Amniotic stem cell (primary cell): ENCODE measurements around the gene SYNJ2.

Experiments used
- DNase-seq: peaks from one replicate; lab custom pipeline; 2025; lab: John Stamatoyannopoulos, UW

Gene SYNJ2

GRCh38 chr6:158057213-158057987 is 75.7 kb downstream of the SYNJ2 start:
- peak; percentile 87 for DNase-seq

DNA sequence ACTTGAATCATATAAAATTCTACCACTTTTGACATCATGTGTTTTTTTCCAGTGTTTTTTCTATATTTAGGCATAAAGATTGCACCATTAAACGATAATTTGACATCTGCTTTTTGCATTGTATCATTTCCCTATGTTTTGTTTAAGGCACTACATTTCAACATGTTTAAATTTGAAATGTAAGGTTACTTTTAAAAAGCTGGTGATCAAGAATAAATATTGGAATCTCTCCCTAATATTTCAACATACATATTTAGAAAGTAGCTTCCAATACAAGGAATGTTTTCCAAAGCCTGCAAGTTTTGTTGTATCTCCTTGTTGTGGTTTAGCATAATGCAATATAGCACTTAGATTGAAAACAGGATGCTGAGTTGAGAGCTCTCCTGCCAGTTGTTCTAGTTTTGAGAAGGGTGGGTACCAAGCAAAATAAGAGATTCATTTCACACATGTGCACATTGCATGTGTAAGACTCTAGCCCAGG is 76.5 kb downstream of the SYNJ2 start:
- DNase-seq: no peak

DNA sequence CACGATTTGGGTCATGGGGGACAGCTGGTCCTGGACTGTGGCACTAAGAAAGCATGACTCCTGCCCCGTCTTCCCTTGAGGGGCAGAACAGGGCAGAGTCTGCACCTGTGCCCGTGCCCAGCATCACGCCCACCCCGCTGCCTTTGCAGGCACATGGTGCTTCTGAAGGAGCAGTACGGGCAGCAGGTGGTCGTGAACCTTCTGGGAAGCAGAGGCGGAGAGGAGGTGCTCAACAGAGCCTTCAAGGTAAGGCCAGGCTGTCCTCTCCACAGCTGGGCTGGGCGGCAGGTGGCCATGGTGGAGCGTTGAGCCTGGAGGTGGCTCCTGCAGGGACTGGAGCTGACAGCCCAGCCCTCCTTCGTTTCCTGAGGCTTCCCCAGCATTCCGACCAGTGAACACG is 77.4 kb downstream of the SYNJ2 start:
- no peak for DNase-seq

DNA sequence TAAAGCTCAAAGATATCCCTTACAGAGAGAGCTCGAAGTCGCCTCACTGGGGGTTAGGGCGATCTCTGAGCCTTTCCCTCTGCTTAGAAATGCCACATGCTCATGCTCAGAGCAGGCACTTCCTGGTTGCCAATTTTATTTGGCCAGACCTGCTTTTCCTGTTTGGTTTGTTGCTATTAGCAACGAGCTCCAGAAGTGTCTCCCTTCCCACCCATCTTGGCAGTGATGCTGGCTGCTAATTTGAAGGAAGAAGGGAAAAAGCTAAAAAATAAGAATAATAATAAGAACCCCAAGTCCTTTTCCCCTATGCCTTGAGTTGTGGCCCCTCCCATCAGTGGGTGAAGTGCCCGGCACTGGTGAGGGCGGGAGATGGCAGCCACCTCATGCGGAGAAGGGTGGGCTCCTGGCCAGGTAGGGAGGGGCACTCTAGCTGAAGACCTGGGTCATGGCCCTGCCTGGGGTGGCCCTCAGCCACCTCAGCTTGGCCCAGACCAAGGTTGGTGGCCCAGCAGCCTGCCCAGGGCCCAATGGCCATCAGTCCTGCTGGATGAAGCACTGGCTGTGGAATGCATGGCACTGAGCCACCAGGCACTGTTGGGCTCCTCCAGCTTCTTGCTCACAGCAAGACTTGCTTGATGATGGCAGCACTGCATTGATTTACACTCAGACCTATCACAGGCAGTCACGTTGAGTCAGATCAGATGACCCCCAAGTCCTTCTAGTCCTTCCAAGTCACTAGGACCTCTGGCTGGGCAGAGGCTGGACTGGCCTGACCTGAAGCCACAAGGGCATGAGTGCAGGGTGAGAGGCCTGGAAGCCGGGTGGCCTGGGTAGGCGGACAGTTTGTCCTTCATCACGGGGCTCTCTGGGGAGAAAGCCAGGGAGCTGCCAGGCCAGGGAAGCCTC is 79.0 kb downstream of the SYNJ2 start:
- peak; percentile 52 for DNase-seq

- no peak for DNase-seq
Measured at GRCh38 chr6:158061361-158061708, 79.7 kb downstream of the SYNJ2 start.

DNA sequence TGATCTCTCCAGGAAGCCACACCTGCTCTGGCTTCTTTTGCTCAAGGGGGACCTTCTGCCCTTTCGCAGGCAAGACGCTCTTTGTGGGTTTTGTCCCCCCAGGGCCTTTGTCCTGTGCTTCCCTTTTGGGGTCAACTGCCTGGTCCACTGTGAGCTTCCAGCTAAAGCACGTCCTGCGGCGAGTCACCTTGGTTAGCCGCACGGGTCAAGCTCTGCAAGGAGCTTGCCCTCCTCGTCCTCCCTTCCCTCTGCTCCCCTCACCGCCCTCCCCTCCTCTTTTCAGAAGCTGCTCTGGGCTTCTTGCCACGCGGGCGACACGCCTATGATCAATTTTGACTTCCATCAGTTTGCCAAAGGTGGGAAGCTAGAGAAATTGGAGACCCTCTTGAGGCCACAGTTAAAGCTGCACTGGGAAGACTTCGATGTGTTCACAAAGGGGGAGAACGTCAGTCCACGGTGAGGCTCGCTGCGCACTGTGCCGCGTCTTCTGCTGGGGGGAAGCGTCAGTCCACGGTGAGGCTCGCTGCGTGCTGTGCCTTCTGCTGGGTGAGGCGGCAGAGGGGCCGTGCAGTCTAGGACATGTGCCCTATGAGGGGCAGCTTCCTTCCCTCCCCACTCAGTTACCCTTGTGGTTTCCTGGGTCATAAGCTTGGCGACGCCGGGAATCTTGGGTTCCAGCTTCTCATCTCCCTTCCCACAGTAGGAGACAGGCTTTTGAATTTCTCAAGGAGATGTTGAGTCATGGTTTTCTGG is 80.2 kb downstream of the SYNJ2 start:
- DNase-seq: no peak

GRCh38 chr6:158063736-158064135 is 82.1 kb downstream of the SYNJ2 start:
- no peak for DNase-seq

- no peak for DNase-seq
Measured at GRCh38 chr6:158064725-158065251, 83.1 kb downstream of the SYNJ2 start.

- no peak for DNase-seq
Measured at GRCh38 chr6:158066136-158066781, 84.6 kb downstream of the SYNJ2 start.

DNA sequence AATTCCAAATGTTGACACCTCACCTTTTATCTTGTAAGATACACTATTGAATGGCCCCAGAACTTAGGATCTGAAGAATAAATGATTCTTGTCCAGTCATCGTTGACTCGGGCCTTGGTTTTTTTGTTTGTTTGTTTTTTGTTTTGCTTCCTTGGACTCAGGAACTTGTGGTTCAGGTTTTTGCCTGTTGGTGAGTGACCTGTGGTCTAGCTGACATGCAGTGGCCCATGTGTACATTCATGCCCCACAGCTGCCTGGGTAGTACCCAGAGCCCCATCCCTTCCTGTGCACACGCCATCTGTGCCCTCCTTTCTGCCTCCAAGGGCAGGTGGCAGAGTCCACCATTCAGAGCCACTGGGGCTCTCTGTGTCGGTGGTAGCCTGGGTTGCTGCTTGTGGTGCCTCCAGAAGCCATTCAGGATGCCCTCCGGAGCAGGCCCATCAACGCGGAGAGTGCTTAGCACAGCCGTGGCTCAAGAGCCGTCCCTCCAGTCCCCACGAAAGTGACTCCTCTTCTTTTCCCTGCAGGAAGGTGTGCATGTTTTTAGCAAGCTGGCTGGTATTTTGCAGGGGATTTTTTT is 85.9 kb downstream of the SYNJ2 start:
- no peak for DNase-seq

- DNase-seq: no peak
Measured at GRCh38 chr6:158068156-158068892, 86.7 kb downstream of the SYNJ2 start.

GRCh38 chr6:158068893-158069799 is 87.5 kb downstream of the SYNJ2 start:
- DNase-seq: peak; percentile 11

DNA sequence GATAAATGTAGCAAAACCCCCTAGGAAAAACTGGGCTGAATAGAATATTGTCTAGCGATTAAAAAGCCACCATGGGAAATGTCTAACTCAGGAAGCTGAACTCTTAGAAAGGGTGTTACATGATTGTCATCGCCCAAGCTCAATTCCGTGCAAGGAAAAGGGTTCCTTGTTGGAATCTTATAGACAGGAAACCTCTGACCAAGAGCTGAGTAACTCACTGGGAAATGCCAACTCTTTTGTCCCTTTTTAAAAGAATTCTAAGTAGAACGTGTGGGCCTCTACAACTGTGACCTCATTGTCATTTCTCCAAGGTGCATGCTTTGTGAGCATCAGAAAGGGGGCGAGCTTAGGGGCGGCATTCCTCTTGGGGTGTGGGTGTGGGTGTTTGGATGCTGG is 88.1 kb downstream of the SYNJ2 start:
- peak; percentile 14 for DNase-seq

DNA sequence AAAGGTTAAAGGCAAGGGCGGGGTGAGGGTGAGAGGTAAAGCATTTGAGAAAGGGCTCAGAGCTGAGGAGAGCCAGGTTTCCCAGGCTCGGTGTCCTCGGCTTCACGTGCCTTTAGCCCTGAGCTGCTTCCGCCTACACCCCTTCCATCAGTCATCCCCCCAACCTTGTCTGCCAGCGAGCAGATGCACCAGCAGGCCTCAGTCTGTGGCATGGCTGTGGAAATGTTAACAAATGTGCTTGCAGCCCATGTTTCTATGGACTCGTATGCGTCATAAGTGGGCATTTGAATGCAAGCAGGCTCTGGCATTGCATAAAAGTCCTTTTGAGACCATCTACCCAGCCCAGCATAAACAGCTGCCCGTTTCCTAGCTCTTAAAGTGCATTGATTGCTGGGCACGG is 88.8 kb downstream of the SYNJ2 start:
- no peak for DNase-seq

GRCh38 chr6:158071121-158072082 is 89.7 kb downstream of the SYNJ2 start:
- no peak for DNase-seq

DNA sequence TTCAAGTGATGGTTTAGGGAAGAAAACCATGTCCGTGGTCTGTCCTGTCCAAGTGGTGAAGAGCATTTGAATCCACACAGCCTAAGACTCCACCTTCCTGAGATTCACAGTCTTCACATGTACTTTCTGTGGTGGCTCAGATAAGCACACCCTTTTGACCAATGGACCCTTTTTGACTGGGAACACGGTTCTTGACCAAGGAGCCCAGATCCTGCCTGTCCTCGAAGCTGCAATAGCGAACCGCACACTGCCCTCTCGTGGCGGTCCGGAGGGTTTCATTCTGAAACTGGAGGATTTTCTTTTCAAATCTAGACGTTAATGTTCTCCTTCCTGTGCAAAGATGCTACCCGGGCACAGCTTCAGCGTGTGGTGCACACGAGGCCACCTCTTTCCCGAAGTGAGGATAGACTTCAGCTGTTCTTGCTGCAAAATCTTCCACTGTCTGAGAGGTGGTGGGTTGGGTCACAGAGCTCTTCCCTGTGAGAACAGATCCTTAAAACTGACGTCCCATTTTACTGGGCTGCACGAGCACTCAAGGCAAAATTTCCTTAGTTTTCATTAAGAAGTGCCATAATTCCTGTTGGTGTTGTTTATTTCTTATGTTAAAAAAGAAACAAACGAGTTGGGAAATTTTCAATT is 90.5 kb downstream of the SYNJ2 start:
- DNase-seq: peak; percentile 18

DNA sequence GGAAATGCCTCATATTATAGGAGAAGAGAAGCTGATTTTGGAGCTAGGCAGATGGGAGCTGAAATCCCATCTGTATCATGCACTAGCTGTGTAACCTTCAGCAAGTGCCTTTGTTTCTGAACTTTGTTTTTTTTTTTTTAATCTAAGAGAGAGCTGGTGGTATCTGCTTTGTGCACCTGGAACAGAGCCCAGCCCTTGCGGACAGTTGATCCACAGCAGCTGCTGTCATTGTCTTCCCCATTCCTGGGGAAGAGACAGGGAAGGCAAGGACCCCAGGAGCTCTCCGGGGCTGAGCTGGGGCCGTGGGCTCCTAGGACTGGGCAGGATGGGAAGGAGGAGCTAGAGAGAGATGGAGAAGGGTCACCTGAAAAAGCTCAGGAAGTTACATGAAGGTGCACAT is 92.1 kb downstream of the SYNJ2 start:
- DNase-seq: no peak

DNA sequence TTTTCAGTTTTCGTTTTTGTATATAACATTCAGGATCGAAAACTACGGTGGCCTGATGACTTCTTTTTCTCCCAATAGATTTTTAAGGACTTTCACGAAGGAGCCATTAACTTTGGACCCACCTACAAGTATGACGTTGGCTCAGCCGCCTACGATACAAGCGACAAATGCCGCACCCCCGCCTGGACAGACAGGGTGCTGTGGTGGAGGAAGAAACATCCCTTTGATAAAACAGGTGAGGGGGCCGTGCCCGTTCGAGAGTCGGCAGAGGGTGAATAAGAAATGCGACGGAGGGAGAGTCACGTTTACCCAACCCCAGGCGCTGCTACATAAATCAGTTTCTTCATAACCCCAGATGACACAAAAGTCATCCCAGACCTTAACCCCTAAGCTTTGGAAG is 94.9 kb downstream of the SYNJ2 start:
- no peak for DNase-seq
